ENCODE measurements around the gene XPO5. TPM values are rescaled to one million over a fixed set of nuclear protein-coding genes. Genes with fewer than 3 reads are reported as not detected.

Gene XPO5
- total RNA-seq = 21.4 and 28.8 TPM in 2 replicates

DNA sequence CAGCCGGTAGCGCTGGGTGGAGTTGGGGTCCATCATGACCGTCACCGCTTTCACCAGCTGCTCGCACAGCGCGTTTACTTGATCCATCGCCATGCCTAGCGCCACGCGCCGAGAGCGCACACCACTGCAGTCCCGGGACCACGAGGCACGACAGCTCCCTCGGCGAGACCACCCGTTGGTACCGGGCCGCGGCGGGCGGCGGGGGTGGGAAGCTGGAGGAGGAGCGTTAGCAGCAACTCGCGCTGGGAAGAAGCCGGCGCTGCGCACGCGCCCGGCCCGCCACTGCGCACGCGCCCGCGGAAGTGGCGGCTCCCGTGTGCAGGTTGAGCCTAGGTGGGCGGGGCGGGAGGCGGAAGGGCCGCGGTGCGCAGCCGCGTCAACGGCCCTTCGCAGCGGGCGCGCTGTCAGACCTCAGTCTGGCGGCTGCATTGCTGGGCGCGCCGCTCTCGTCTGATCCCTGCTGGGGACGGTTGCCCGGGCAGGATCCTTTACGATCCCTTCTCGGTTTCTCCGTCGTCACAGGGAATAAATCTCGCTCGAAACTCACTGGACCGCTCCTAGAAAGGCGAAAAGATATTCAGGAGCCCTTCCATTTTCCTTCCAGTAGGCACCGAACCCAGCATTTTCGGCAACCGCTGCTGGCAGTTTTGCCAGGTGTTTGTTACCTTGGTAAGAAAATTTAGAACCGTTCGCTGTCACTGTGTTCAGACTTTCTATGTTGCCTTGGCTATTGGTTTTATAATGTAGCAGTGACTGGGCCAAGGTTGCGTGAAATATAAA is at the start of gene XPO5, which contains the start of gene POLH:
TSS of gene XPO5 (minus strand) at position 267 of the 780 bp plus-strand sequence. CDS start at position 93, 174 bp downstream.
TSS of gene POLH (plus strand) at position 414 of the 780 bp plus-strand sequence. CDS start 6,135 bp downstream, outside the sequence.

DNA sequence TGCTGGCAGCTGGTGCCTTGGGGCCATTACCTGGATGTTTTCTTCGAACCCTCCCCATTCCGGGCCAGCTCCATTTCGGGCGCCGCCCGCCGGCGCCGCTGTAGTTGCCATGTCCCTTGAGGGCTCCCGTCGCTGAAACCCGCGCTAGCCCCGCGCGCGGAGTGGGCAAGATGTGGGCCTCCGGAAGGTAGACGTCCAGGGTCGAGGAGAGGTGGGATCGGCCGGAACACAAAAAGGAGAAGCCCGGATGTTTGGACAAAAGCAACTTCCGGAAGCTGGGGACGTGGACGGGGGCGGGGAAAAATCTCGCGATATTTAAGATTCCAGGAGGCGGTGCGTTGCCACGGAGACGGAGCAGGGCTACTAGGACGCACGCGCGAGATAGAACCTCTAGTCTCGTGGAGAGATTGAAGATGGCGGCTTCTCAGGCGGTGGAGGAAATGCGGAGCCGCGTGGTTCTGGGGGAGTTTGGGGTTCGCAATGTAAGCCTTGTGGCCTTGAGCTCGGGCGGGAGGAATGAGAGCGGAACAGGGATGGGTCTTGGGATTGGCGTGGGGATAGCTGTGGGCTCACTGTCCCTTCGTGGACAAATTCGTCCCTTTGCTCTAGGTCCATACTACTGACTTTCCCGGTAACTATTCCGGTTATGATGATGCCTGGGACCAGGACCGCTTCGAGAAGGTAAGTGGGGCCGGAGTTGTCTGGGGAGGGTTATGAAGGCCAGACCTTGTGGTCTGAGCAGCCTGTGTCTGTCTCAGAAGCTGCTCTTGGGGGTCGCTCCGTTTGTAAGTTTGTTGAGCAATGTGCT is 58.9 kb downstream of the XPO5 start, which contains the start of the genes POLR1C and YIPF3:
TSS of gene POLR1C (plus strand) at position 393 of the 808 bp plus-strand sequence. CDS start at position 414, 21 bp downstream.
TSS of gene YIPF3 (minus strand) at position 230 of the 808 bp plus-strand sequence. CDS start at position 111, 119 bp downstream.

DNA sequence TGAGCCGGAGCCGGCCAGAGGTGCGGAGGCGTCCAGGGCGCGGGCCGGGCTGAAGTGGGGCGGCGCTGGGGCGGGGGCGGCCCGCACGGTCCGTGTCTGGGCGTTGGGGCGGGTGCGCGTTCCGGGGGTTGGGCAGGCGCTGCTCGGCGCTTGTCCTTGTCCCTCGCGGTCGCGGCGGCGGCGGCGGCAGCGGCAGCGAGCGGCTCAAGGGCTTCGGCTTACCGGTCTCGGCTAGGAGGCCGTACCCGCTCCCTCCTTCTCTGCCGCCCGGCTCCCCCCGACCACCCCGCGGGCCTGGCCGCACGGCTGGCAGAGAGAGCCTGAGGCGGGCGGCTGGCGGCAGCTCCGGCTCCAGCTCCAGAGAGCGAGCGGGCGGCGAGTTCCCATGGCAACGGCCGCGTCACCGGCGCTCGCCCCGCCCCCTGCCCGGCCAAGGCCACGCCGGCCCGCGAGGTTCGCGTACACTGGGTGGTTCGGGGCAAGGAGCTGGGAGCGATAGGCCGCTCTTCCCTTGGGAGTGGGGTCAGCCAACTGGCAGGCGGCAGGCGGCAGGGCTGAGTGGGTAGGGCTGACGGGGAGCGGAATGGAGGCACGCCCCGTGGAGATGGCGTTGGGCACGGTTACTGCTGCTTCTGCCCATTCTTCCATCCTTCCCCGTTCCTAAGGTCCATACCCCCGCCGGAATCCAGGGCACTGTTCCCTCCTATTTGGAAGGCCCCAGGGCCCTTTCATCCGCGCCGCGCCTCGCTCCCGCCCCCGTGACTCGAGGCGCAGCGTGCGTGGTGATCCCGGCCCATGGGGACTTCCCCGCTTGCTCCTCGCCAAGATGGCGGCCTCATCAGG is 65.6 kb downstream of the XPO5 start, which contains the start of gene LRRC73:
TSS of gene LRRC73 (minus strand) at position 363 of the 843 bp plus-strand sequence. CDS start 561 bp downstream, outside the sequence.

DNA sequence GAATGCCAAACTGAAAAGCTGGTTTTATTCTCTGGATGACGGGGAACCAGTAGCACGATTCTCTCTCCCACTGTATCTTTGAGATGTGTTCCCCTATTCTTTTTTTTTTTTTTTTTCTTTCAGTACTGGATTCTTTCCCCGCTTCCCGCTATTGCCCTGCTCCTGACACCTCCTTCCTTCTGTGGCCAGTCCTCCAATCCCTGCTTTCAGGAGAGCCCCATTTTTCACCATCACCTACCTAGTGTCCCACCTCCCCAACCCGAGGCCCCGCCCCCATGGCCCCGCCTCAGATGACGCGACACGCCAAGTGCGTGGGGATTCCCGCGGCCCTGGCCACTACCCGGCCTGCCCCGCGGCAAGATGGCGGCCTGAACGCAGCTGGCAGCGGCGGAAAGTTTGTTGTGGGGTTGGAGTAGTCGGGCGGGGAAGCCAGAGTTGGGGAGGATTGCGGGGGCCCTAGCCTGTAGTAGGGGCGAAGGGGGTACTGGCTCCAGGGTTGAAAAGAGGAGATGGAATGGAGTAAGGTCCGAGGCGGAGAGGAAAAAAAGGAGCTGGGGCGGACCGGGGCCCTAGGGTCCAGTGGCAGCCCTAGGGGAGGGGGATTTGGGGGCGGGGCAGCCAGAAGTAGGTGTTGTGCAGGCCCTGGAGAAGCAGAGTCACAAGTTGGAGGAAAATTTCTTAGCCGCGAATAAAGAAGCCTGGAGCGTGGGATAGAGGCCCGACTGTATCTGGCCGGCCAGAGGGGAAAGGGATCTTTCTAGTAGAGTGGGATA is 98.4 kb downstream of the XPO5 start, which contains the start of gene TJAP1:
TSS of gene TJAP1 (plus strand) at position 336 of the 773 bp plus-strand sequence. CDS start 21,432 bp downstream, outside the sequence.

Other genes starting within 250 kb of the XPO5 start
- gene ZNF318, start 206.4 kb downstream of the XPO5 start, total RNA-seq = 3.9 and 5.8 TPM in 2 replicates
- gene ABCC10, start 148.5 kb downstream of the XPO5 start, total RNA-seq = 14.4 and 18.8 TPM in 2 replicates
- 0.19 and 0.28 TPM in 2 replicates for gene DLK2, start 120.5 kb downstream of the XPO5 start, total RNA-seq
- 7.6 and 9.0 TPM in 2 replicates for gene TJAP1, start 98.5 kb downstream of the XPO5 start, total RNA-seq
- 0.19 and 0.56 TPM in 2 replicates for gene LRRC73, start 65.7 kb downstream of the XPO5 start, total RNA-seq
- 78.0 and 95.0 TPM in 2 replicates for gene YIPF3, start 59.1 kb downstream of the XPO5 start, total RNA-seq
- gene POLR1C, start 58.9 kb downstream of the XPO5 start, total RNA-seq = 24.0 and 39.5 TPM in 2 replicates
- gene POLH, start 147 bp upstream of the XPO5 start, total RNA-seq = 27.9 and 31.6 TPM in 2 replicates
- gene GTPBP2, start 53.2 kb upstream of the XPO5 start, total RNA-seq = 38.0 and 59.8 TPM in 2 replicates
- gene MAD2L1BP, start 59.8 kb upstream of the XPO5 start, total RNA-seq = 38.0 and 48.5 TPM in 2 replicates
- gene RSPH9, start 69.0 kb upstream of the XPO5 start, total RNA-seq = 0.58 and 0.85 TPM in 2 replicates
- 27.3 and 43.5 TPM in 2 replicates for gene MRPS18A, start 111.8 kb upstream of the XPO5 start, total RNA-seq
- gene VEGFA, start 194.2 kb upstream of the XPO5 start, total RNA-seq = 241 and 811 TPM in 2 replicates